Stimulated activated CD8-positive, alpha-beta memory T cell treated with anti-CD3 and anti-CD28 coated beads, Interleukin-2, amount 100 ng/mL, for 48 hours (primary cell): ENCODE data around the gene DNAH7.
A peak's percentile ranks its signal among the peaks of the same experiment; 100 is the strongest.
"Not testable (repeated sequence)": the region's sequence is repeated elsewhere in the genome, so short reads cannot be mapped to it uniquely, and the experiment has no call there.

Experiments
- DNase-seq, 2 donors: peaks; one replicate each; pipeline ENCODE4 v3.0.0-alpha.2; 2020; ENCODE audit warnings: low read depth in 2 of 2

DNAH7 gene

GRCh38 chr2:196068271-196069209, at the start of gene DNAH7:
Gene DNAH7 (minus strand): TSS chr2:196068837. CDS start chr2:196068711, 126 bp downstream.
- DNase-seq = peak; percentile 83 to 88

GRCh38 chr2:196117214-196117705, 48.6 kb upstream of the DNAH7 start:
- DNase-seq = no peak

- no peak for DNase-seq
These were observed 44.7 kb upstream of the DNAH7 start for GRCh38 chr2:196113061-196113974.

- DNase-seq = no peak
These were observed 43.9 kb upstream of the DNAH7 start for GRCh38 chr2:196112418-196113034.

GRCh38 chr2:196108604-196109003, 40.0 kb upstream of the DNAH7 start:
- DNase-seq = no peak

GRCh38 chr2:196105951-196106350, 37.3 kb upstream of the DNAH7 start:
- DNase-seq = no peak

- DNase-seq = no peak
These were observed 35.4 kb upstream of the DNAH7 start for GRCh38 chr2:196104066-196104465.

- DNase-seq = no peak
These were observed 35.0 kb upstream of the DNAH7 start for GRCh38 chr2:196103626-196104025.

- DNase-seq = peak; percentile 13 to 34
These were observed 32.8 kb upstream of the DNAH7 start for GRCh38 chr2:196101325-196101991.

- DNase-seq = no peak
These were observed 31.3 kb upstream of the DNAH7 start for GRCh38 chr2:196099916-196100315.

GRCh38 chr2:196097864-196098660, 29.4 kb upstream of the DNAH7 start:
- no peak for DNase-seq

- DNase-seq = no peak
These were observed 28.5 kb upstream of the DNAH7 start for GRCh38 chr2:196096982-196097745.

- DNase-seq = no peak
These were observed 27.6 kb upstream of the DNAH7 start for GRCh38 chr2:196096264-196096663.

- DNase-seq = not testable (repeated sequence)
These were observed 20.8 kb upstream of the DNAH7 start for GRCh38 chr2:196089448-196089847.

- no peak for DNase-seq
These were observed 19.6 kb upstream of the DNAH7 start for GRCh38 chr2:196088203-196088602.

GRCh38 chr2:196086517-196087368, 18.1 kb upstream of the DNAH7 start:
- DNase-seq = no peak

- DNase-seq = no peak
These were observed 15.0 kb upstream of the DNAH7 start for GRCh38 chr2:196083601-196084000.

GRCh38 chr2:196080526-196080925, 11.9 kb upstream of the DNAH7 start:
- DNase-seq = no peak

GRCh38 chr2:196079052-196079451, 10.4 kb upstream of the DNAH7 start:
- DNase-seq = no peak
